Stomach smooth muscle (tissue), 2 donors: ENCODE results near the gene CHRNB1.

Experiments
- H3K27ac ChIP-seq: one replicate; pipeline ENCODE4 v1.7.0; 2013; ENCODE audit warnings: mild to moderate bottlenecking, low read length, inconsistent platforms
- H3K27me3 ChIP-seq, 2 donors: one replicate each; pipeline ENCODE4 v1.7.0; 2013; ENCODE audit warnings: low read length in 2 of 2; ENCODE audit not compliant: insufficient read depth in 2 of 2, control insufficient read depth in 1 of 2
- H3K36me3 ChIP-seq, 2 donors: one replicate each; pipeline ENCODE4 v1.7.0; 2013; ENCODE audit warnings: low read length in 2 of 2; ENCODE audit not compliant: control insufficient read depth in 2 of 2, insufficient read depth in 2 of 2
- H3K4me1 ChIP-seq: one replicate; pipeline ENCODE4 v1.7.0; 2013; ENCODE audit warnings: low read length; ENCODE audit not compliant: control insufficient read depth, insufficient read depth
- H3K4me3 ChIP-seq, 2 donors: one replicate each; pipeline ENCODE4 v1.7.0; 2013; ENCODE audit warnings: low read length in 2 of 2
- H3K9ac ChIP-seq, 2 donors: one replicate each; pipeline ENCODE4 v1.7.0; 2013; ENCODE audit warnings: low read length in 2 of 2, mild to moderate bottlenecking in 1 of 2
- H3K9me3 ChIP-seq, 2 donors: one replicate each; pipeline ENCODE4 v1.7.0; 2013; ENCODE audit warnings: low read length in 2 of 2; ENCODE audit not compliant: control insufficient read depth in 2 of 2
- donor health status: healthy.
- donor health status: Pancreatic carcinoma.

The CHRNB1 gene

GRCh38 chr17:7407082-7407481 is 37.8 kb upstream of the CHRNB1 start:
- Histone ChIP-seq H3K4me1 (peaks cover 18% of the 10 kb centered on the region), H3K4me3 (no peak overlapping the region), H3K9me3 (no peaks in the 10 kb centered on the region), H3K36me3 (peaks cover 9 to 13% of the 10 kb centered on the region in 2 donors), H3K27ac (no peak overlapping the region), H3K9ac (no peak overlapping the region), H3K27me3 (no peaks in the 10 kb centered on the region)

- H3K27me3 ChIP-seq: no peaks in the 10 kb centered on the region
Observed at GRCh38 chr17:7407485-7408251, 37.2 kb upstream of the CHRNB1 start, which contains the start of gene NLGN2. Gene NLGN2, plus strand, starts transcription at chr17:7407845. Its CDS starts 411 bp downstream, at chr17:7408256.

GRCh38 chr17:7408252-7408727 is 36.6 kb upstream of the CHRNB1 start:
- Histone ChIP-seq H3K9ac (no peak overlapping the region), H3K27ac (no peak overlapping the region), H3K9me3 (no peaks in the 10 kb centered on the region), H3K27me3 (no peaks in the 10 kb centered on the region), H3K36me3 (peaks cover 9 to 13% of the 10 kb centered on the region in 2 donors), H3K4me3 (no peak overlapping the region), H3K4me1 (peaks cover 11% of the 10 kb centered on the region)

More at GRCh38 chr17:7407485-7408251, 37.2 kb upstream of the CHRNB1 start, which contains the start of gene NLGN2:
- Histone ChIP-seq H3K27ac (no peak within 1 kb of the TSS), H3K4me3 (no peak within 1 kb of the TSS), H3K36me3 (peaks cover 9 to 13% of the 10 kb centered on the region in 2 donors), H3K9ac (no peak within 1 kb of the TSS), H3K4me1 (peaks cover 17% of the 10 kb centered on the region), H3K9me3 (no peaks in the 10 kb centered on the region)

- Histone ChIP-seq H3K36me3 (peaks cover 9 to 13% of the 10 kb centered on the region in 2 donors), H3K27me3 (no peaks in the 10 kb centered on the region), H3K4me1 (peaks cover 8% of the 10 kb centered on the region), H3K9me3 (no peaks in the 10 kb centered on the region), H3K4me3 (no peak overlapping the region), H3K9ac (no peak overlapping the region), H3K27ac (no peak overlapping the region)
Observed at GRCh38 chr17:7408863-7409262, 36.0 kb upstream of the CHRNB1 start.

- no peak overlapping the region for H3K9ac ChIP-seq
- H3K27ac ChIP-seq: no peak overlapping the region
- peaks cover 9 to 13% of the 10 kb centered on the region in 2 donors for H3K36me3 ChIP-seq
- H3K4me1 ChIP-seq: peaks cover 8% of the 10 kb centered on the region
- no peaks in the 10 kb centered on the region for H3K27me3 ChIP-seq
- H3K9me3 ChIP-seq: no peaks in the 10 kb centered on the region
- no peak overlapping the region for H3K4me3 ChIP-seq
Observed at GRCh38 chr17:7409716-7410115, 35.1 kb upstream of the CHRNB1 start.

GRCh38 chr17:7410634-7411426 is 34.0 kb upstream of the CHRNB1 start:
- Histone ChIP-seq H3K36me3 (peaks cover 16 to 18% of the 10 kb centered on the region in 2 donors), H3K4me1 (peaks cover 3% of the 10 kb centered on the region), H3K9me3 (no peaks in the 10 kb centered on the region), H3K4me3 (no peak overlapping the region), H3K27me3 (no peaks in the 10 kb centered on the region), H3K9ac (no peak overlapping the region), H3K27ac (no peak overlapping the region)

- no peak overlapping the region for H3K27ac ChIP-seq
- peaks cover 16 to 18% of the 10 kb centered on the region in 2 donors for H3K36me3 ChIP-seq
- H3K9me3 ChIP-seq: no peaks in the 10 kb centered on the region
- H3K9ac ChIP-seq: no peak overlapping the region
- H3K27me3 ChIP-seq: no peaks in the 10 kb centered on the region
- H3K4me3 ChIP-seq: no peak overlapping the region
- no peaks in the 10 kb centered on the region for H3K4me1 ChIP-seq
Observed at GRCh38 chr17:7411427-7411750, 33.5 kb upstream of the CHRNB1 start.

- H3K9me3 ChIP-seq: no peaks in the 10 kb centered on the region
- no peak overlapping the region for H3K4me3 ChIP-seq
- no peak overlapping the region for H3K9ac ChIP-seq
- no peaks in the 10 kb centered on the region for H3K27me3 ChIP-seq
- no peaks in the 10 kb centered on the region for H3K4me1 ChIP-seq
- H3K36me3 ChIP-seq: peaks cover 16 to 20% of the 10 kb centered on the region in 2 donors
- no peak overlapping the region for H3K27ac ChIP-seq
Observed at GRCh38 chr17:7413346-7413985, 31.4 kb upstream of the CHRNB1 start.

- no peak overlapping the region for H3K4me3 ChIP-seq
- H3K9me3 ChIP-seq: no peaks in the 10 kb centered on the region
- H3K36me3 ChIP-seq: peaks cover 10 to 12% of the 10 kb centered on the region in 2 donors
- H3K27ac ChIP-seq: no peak overlapping the region
- no peaks in the 10 kb centered on the region for H3K4me1 ChIP-seq
- no peaks in the 10 kb centered on the region for H3K27me3 ChIP-seq
- H3K9ac ChIP-seq: no peak overlapping the region
Observed at GRCh38 chr17:7414837-7415236, 30.0 kb upstream of the CHRNB1 start.

- Histone ChIP-seq H3K4me1 (no peaks in the 10 kb centered on the region), H3K4me3 (no peak overlapping the region), H3K27ac (no peak overlapping the region), H3K9me3 (no peaks in the 10 kb centered on the region), H3K27me3 (no peaks in the 10 kb centered on the region), H3K9ac (no peak overlapping the region), H3K36me3 (peaks cover 7 to 8% of the 10 kb centered on the region in 2 donors)
Observed at GRCh38 chr17:7415784-7416183, 29.1 kb upstream of the CHRNB1 start.
